Globus pallidus (tissue), 1 donor: Measurements from ENCODE around the gene FRMPD1.

Experiments used
- DNase-seq: peaks from one replicate; pipeline ENCODE4 v3.0.0-alpha.2; 2015; ENCODE audit warnings: low spot score

Gene FRMPD1

GRCh38 chr9:37678789-37679273, 28.1 kb downstream of the FRMPD1 start:
- no peak for DNase-seq

GRCh38 chr9:37679649-37680402, 29.1 kb downstream of the FRMPD1 start:
- no peak for DNase-seq

- DNase-seq, result no peak
Measured at GRCh38 chr9:37682951-37683350, 32.2 kb downstream of the FRMPD1 start.

- no peak for DNase-seq
Measured at GRCh38 chr9:37683531-37684371, 33.0 kb downstream of the FRMPD1 start.

GRCh38 chr9:37692622-37693221, 42.0 kb downstream of the FRMPD1 start:
- DNase-seq, result no peak

GRCh38 chr9:37693260-37693659, 42.5 kb downstream of the FRMPD1 start:
- no peak for DNase-seq

GRCh38 chr9:37694355-37694754, 43.6 kb downstream of the FRMPD1 start:
- no peak for DNase-seq

- DNase-seq, result no peak
Measured at GRCh38 chr9:37696528-37696927, 45.8 kb downstream of the FRMPD1 start.

- DNase-seq, result no peak
Measured at GRCh38 chr9:37700131-37700530, 49.4 kb downstream of the FRMPD1 start.

GRCh38 chr9:37700900-37701299, 50.1 kb downstream of the FRMPD1 start:
- no peak for DNase-seq

- no peak for DNase-seq
Measured at GRCh38 chr9:37705787-37706186, 55.0 kb downstream of the FRMPD1 start.

- DNase-seq, result no peak
Measured at GRCh38 chr9:37706290-37706689, 55.5 kb downstream of the FRMPD1 start.

- no peak for DNase-seq
Measured at GRCh38 chr9:37707748-37708147, 57.0 kb downstream of the FRMPD1 start.

GRCh38 chr9:37710046-37710445, 59.3 kb downstream of the FRMPD1 start:
- DNase-seq, result no peak

GRCh38 chr9:37715260-37715659, 64.5 kb downstream of the FRMPD1 start:
- DNase-seq, result no peak

- no peak for DNase-seq
Measured at GRCh38 chr9:37715991-37716505, 65.3 kb downstream of the FRMPD1 start.

GRCh38 chr9:37719526-37719925, 68.8 kb downstream of the FRMPD1 start:
- DNase-seq, result no peak

- DNase-seq, result no peak
Measured at GRCh38 chr9:37727013-37727412, 76.3 kb downstream of the FRMPD1 start.

- DNase-seq, result no peak
Measured at GRCh38 chr9:37729499-37729898, 78.7 kb downstream of the FRMPD1 start.

- no peak for DNase-seq
Measured at GRCh38 chr9:37730256-37730655, 79.5 kb downstream of the FRMPD1 start.

- no peak for DNase-seq
Measured at GRCh38 chr9:37730839-37731238, 80.1 kb downstream of the FRMPD1 start.

- DNase-seq, result no peak
Measured at GRCh38 chr9:37732086-37732741, 81.5 kb downstream of the FRMPD1 start.
